Amniotic epithelial cell (primary cell): ENCODE data around the gene SLC22A23.
A peak's percentile ranks its signal among the peaks of the same experiment; 100 is the strongest.

Source experiments
- DNase-seq: peaks from one replicate; pipeline ENCODE4 v3.0.0-alpha.2; 2010; ENCODE audit warnings: low read depth

Gene SLC22A23

GRCh38 chr6:3369985-3370360, 86.9 kb downstream of the SLC22A23 start:
- no peak for DNase-seq

- DNase-seq, result no peak
These were observed 88.2 kb downstream of the SLC22A23 start for GRCh38 chr6:3368685-3369084.

GRCh38 chr6:3367630-3368029, 89.2 kb downstream of the SLC22A23 start:
- DNase-seq, result no peak

- no peak for DNase-seq
These were observed 90.0 kb downstream of the SLC22A23 start for GRCh38 chr6:3366596-3367413.

- no peak for DNase-seq
These were observed 92.5 kb downstream of the SLC22A23 start for GRCh38 chr6:3364391-3364790.

- DNase-seq, result no peak
These were observed 93.4 kb downstream of the SLC22A23 start for GRCh38 chr6:3363296-3364025.

- no peak for DNase-seq
These were observed 95.4 kb downstream of the SLC22A23 start for GRCh38 chr6:3361312-3362037.

- no peak for DNase-seq
These were observed 96.2 kb downstream of the SLC22A23 start for GRCh38 chr6:3360727-3361045.

GRCh38 chr6:3359973-3360726, 96.7 kb downstream of the SLC22A23 start:
- DNase-seq, result no peak

GRCh38 chr6:3359101-3359752, 97.6 kb downstream of the SLC22A23 start:
- no peak for DNase-seq

- no peak for DNase-seq
These were observed 98.3 kb downstream of the SLC22A23 start for GRCh38 chr6:3358413-3359100.

GRCh38 chr6:3357678-3358077, 99.2 kb downstream of the SLC22A23 start:
- no peak for DNase-seq

GRCh38 chr6:3356824-3357420, 99.9 kb downstream of the SLC22A23 start:
- DNase-seq, result no peak

GRCh38 chr6:3356056-3356823, 100.6 kb downstream of the SLC22A23 start:
- peak; percentile 24 for DNase-seq

- peak; percentile 11 for DNase-seq
These were observed 101.3 kb downstream of the SLC22A23 start for GRCh38 chr6:3355358-3356055.

GRCh38 chr6:3355011-3355357, 101.9 kb downstream of the SLC22A23 start:
- DNase-seq, result no peak

GRCh38 chr6:3353939-3354338, 102.9 kb downstream of the SLC22A23 start:
- no peak for DNase-seq

GRCh38 chr6:3353213-3353903, 103.5 kb downstream of the SLC22A23 start:
- no peak for DNase-seq

- DNase-seq, result no peak
These were observed 104.2 kb downstream of the SLC22A23 start for GRCh38 chr6:3352678-3353077.
